HG03442 (cell line): ENCODE results near the gene MYZAP.
"Not testable (repeated sequence)": the region's sequence is repeated elsewhere in the genome, so short reads cannot be mapped to it uniquely, and the experiment has no call there.

ENCODE experiments used
- ATAC-seq: cut with Tn5 transposase; IDR thresholded peaks from one replicate; pipeline ENCODE4 v1.9.1; 2021; ENCODE audit warnings: mild to moderate bottlenecking, moderate library complexity; ENCODE audit not compliant: unreplicated experiment

MYZAP gene

DNA sequence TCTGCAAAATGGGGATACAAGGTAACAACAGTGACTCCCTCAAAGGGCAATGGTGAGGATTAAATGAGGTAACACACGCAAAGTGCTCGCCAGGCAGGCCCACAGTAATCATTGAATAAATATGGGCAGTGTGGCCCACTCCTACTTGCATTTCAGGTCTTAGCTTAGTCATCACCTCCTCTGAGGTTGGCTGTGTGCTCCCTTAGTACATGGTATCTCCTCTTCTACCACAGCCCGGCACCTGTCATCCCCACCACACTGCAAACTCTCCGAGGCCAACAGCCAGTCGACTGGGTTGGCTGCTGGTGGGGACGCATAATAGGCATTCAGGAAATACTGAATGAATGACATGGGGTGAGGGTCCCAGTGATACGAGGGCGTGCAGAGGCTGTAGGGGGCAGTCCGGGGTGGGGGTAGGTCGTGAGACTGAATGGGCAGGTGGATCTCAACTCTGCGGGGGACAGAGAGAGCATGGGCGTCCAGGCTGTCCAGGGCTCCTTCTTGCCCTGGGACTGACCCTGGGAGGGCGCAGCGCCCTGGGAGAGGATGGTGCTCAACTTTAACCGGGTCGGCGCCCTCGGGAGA is 375 bp upstream of the MYZAP start:
- no peak for ATAC-seq

DNA sequence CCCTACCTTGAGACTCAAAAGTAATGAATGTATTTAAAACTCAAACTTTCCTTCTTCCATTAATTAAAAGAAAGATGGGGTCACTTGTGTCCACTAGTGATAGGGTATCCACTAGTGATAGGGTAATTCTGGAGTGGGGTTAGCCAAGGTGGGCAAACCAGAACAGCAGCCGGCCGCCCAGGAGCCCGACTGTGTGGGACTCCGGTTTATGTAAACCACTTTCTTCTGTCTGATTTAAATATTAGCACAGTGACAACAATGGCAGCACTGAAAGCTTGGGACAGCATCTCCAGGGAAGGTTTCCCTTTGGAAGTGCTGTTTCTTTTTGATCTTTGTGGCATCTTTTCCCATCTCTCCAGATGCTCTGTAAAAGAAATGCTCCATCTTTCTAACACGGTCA is 722 bp downstream of the MYZAP start:
- ATAC-seq: no peak

DNA sequence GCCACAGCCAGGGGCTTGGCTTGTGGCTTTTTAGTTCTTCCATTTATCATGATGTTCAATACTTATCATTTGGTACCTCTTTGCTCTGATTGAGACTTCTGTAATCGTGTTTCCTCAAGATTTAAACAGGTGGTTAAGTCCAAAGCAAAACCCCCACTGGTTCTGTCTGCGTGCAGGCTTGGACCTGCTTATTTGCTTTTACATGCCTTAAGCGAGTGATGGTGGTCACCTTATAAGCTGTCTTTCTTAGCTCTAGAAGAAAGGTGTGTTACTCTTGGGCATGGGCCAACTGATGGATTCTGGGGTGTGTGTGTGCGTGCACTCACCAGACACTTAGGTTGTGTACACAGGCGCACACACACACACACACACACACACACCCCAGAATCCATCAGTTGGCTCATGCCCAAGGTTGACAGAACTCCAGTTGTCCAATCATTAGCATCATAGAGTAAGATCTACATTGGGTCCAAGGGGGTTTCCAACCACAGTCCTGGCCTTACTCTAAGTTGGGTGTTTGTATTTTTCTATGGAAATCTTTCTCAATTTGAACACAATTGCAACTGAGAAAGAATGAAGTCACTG is 1.2 kb downstream of the MYZAP start:
- ATAC-seq: no peak

DNA sequence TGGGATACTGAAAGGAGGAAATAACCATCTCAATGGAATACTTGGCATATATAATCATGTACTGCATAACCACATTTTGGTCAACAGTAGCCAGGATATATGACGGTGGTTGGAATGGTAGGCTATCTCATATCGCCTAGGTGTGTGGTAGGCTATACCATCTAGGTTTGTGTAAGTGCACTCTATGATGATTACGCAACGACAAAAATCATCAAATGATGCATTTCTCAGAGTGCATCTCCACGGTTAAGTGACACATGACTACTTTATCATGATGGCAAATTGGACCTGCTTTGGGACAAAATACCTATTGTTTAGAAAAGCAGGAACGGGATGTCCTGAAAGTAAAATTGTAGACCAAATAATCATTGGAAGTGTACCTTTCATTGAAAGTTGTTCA is 2.8 kb downstream of the MYZAP start:
- no peak for ATAC-seq

DNA sequence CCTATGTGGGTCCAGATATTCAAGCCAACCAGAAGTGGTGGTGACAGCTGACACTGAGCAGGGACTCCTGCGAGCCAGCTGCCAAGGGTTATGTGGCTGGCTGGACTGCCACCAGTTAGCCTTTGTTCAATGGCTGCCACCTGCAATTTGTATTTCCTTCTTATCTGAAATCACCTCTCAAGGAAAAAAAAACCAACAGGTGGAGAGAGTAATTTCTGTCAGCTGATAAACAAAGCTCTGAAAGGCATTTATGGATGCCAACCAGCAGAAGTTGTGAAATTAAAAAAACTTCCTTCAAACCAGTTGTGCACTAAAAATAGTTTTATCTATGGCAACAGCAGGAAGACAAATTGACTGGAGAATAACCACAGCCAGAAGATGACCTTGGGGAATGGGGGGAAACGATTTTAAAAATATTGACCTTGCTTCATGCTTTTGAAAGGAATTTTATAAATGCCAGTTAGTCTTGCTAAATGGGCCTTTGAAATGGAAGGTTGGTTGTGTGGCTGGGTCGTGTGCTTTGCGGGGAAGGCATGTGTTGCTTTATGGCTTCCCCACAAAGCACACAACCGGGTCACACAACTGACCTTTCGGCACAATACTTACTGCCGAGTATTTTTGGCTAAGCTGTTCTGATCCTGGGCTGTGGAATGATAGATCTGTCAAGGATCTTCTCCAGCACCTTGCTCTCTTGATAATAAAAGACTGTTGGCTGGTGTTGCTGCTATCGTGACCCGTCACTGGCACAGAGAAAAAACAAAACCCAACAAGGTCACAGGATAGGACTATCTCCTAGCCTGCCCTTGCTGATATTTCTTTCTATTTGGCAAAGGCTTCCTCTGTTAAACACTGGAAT is 3.5 kb downstream of the MYZAP start:
- no peak for ATAC-seq

DNA sequence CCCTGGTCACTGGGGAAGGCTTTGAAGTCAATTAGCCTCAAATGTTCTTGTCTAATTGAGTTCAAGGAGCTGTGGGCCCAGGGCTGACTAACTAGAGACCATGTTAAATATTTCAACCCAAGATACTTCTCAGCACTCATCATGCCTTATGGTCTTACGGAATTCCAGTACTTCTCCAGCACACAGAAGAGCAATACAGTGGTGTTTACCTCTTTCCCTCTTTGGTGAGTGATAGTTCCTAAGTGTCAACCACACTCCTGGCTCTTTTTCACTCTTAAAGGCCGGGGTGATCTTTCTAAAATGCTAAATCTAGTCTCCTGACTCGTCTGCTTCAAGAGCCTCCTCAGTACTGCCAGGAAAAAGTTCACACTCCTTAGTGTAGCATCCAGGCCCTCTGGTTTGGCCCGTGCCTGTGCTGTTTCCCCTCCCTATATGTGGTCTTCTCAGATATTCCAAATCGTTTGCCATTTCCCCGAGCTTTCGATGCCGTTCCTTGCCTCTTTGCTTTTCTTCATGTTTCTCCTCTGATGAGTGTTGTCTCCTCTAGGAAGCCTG is 4.7 kb downstream of the MYZAP start:
- no peak for ATAC-seq

DNA sequence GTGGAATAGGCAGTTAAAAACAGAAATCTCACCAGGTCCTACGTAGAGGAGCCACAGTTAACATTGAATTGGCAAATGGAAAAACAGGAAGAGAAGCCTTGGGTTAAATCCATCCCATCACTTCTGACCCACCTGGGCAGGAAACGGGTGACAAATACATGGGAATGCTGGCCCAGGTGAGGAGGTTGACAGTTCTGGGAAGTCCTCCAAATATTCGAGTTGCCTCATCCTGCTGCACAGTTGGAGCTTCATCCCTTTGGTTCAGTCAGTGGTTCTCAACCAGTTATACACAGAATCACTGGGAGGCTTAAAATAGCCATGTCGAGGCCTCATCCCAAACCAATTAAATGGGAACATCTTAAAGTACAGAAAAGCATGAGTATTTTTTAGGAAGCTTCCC is 5.3 kb downstream of the MYZAP start:
- no peak for ATAC-seq

DNA sequence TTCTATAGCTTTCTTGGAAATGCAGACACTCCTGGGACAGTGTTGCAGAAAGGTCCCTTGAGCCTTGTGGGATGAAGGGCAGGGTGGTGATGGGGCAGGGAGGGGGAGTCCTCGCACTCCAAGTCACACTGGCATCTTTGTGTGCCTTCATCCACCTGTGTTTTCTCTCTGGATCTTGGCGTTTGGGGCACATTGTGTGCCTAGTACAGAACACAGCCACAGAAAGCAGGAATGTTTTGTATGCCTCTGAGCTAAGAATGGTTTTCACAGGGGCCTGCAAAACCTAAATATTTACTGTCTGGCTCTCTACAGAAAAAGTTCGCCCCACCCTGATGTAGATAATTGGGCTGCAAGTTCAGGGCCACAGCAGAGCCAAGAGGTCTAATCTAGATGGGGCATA is 5.7 kb downstream of the MYZAP start:
- no peak for ATAC-seq

DNA sequence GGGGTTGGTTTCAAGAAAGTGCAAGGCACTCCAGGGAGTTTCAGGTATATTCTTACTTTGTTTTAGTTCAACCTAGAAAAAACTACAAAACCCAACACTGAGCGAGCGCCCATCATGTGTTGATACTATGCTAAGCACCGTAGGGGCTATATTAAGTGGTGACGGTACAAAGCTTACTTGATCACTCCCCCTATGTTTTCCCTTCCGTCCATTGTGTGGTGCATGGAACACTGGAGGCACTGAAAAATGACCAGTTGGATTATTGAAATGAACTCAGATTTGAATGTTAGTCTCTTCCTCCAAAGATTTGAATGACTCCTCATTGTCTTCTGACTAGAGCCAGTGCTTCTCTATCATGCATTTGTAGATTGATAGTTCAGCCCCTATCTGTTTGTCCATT is 6.6 kb downstream of the MYZAP start:
- ATAC-seq: no peak

DNA sequence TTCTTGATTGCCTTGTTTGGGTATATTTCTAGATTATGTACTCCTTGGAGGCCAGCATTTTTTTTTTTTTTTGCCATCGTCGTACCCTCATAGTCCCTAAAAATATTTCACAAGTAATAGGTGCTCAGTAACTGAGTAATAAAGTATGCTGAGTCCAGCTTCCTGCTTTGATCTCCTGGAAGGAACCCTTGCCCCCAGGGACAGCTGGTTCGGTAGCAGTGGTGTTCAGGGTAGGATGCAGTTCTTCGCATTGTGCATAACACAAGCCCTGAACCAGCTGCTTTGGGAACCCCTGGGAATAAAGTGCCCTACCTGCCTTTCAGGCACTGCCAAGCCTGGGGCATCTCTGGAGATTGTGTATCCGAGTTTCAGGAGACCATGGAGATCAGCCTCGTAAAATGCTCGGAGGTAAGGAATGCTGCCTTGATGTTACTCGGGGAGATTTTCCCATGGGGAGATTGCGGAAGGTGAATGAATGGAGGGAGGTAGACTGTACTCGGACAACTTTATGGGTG is 7.6 kb downstream of the MYZAP start:
- no peak for ATAC-seq

DNA sequence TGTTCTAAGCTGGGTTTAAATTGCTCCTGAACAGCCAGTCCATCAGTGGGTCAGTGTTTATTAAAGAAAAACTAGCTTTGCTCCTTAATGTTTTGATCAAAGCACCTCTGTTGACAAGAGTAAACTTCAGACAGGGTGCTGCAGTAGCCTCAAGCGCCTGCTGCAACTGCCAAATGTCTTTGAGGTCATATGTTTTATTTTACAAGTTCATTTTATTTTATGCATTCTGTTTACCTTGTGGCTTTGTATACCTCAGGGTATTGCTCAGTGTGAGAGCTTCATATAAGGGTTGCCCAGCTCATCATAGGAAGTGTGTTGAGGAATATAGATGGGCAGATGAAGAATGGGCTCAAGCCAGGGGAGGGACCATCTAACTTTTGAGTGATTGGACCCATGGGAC is 8.5 kb downstream of the MYZAP start:
- no peak for ATAC-seq

DNA sequence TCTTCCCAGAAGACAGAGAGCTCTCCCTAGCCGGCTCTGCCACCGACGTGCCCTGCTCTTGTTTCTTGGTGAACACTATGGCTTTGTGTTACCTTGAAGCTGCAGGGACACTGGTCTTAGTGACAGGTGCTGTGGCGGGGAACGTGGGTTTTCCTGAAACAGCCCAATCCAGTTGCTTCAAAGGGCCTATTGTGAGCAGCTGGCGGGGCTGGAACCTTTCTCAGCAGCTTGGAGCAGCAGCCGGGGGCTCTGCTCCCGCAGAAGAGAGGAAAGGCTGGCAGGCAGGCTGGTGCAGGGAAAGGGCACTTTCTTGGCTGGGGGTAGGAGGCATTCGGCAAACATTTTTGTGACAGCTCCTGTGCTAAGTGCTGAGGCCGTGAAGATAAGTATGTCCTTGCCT is 12.8 kb downstream of the MYZAP start:
- no peak for ATAC-seq

DNA sequence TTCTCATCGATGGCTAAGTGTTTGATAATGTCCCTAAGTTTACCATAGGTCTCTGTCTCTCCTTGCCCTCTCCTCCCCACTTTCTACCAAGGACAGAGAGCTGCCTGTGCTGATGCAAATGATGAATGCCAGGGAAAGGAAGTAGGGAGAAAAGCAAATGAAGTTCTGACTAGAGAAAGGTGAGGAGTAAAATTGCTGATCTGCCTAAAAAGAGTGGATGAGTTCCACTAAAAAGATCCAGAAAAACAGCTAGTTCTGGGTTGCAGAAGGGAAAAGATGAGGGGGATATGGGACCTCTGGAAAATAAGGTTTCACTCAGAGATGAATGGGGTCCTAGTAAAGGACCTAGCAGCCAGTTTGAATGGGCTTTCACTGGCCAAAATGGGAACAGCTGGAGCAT is 13.8 kb downstream of the MYZAP start:
- no peak for ATAC-seq

DNA sequence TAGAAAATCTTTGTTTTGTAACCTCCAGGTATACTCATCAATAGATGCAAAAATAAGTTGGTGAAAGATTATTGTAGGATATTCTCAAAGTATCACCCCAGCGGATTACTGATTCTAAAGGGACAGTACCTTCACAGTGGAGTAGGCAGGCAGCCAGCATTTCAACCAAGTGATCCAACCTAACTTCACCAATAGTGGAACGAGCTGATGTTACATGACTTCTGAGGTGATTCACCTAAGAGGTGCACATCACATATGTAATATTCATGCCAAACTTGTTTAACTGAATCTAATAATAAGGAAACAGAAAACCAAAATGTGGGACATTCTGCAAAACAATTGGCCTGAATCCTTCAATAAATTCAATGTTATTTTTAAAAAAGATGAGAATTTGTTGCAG is 14.3 kb downstream of the MYZAP start:
- no peak for ATAC-seq

DNA sequence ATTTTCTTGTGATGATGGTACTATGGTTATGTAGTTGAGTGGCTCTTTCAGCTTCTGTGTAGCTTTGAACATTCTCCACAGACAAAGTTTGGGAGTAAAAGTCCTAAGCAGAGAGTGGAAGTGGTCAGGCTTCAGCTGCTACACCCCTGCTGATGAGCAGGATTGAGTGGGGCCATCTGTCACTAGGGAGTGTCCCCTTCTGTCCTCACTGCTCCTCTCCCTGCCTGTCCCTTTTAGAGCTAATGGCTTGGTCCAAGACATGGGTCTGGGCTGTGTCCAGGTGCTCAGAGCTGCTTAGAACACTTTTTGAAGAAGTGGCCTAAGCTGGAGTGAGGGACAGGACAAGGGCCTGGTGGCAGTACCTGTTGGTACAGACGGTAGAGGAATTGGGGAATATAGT is 15.1 kb downstream of the MYZAP start:
- ATAC-seq: no peak

DNA sequence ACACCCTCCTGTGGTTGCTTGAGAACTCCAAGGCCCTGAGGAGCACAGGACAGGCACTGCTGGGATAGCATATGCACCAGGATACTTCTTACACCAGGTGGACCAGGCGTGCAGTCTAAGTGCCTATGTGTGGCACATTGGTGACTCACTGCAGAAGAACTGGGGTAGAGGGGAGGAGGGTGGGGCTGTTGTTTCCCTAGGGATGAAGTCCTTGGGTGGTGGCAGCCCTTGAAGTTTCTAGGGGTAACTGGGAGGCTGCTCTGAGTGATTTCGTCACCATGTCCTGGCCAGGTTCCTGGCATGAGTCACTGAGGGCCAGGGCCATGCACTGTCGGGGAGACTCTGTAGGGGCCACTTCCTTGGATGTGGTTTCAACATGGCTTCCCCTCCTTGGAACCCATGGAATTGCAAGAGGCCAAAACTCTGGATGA is 15.9 kb downstream of the MYZAP start:
- no peak for ATAC-seq

DNA sequence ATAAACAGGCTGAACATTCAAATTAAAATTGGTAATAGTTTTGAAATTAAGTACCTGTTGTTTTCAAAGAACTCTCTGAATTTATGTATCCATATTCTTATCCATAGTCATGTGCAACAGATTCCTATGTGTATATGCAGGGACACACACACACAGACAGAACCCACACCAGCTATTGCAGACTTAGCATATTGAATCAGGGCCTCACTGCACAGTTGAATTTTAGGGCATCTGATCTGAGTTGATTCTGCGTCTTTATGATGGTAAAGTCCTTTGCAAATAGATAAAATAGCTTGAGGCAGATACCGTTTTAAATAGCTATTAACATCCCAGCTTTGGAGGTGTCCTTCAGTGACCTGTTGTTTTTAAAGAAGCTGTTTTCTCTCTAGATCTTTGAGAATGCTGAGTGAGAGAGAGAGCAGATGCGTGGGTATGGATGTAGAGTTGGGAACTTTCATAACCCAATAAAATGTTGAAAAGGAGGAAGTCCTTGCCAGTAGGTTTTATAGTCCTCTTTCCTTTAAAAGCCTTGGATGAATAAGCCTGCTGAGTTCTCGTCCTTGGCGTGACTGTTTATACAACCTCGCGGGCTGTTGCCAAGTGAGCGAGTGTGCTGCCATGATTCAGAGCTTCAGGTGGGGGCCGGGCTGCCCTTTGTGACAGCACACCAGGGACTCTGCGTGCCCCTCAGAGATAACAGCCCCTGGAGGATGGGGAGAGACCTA is 18.3 kb downstream of the MYZAP start:
- ATAC-seq: no peak

DNA sequence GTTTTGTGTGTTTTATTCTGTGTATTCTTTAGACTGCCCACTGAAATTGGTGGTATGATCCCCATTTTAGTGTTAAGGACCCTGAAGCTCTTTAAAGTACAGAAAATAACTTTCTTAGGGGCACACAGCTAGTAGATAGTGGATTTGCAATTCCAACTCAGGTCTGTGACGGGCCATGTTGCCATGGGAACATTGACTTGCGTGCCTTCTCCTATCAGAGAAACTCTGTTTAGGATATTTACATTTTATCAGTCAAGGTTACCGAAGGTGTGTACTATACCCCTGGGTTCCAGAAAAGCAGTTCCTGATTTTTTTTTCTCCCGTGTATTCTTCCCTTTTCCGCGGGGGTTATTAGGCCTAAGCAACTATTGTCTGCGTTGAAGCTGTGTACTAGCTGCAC is 19.4 kb downstream of the MYZAP start:
- no peak for ATAC-seq

DNA sequence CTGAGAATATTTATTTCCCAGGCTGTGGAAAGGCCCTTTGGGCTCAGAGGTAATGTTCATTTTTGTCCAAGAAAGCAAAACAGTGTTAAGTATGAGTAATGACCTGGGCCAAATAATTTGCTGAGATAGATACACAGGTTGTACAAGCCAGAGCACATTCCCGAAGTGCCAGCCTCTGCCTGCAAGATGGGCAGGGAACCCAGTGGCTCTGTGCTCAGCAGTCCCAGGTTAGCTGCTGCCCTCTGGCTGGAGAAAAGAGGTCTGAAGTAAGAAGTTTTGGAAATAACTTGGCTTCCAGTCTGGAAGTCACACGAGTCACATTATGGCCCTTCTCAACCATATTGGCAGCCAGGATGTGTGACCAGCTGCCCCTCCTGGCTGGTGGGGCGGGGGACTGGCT is 20.2 kb downstream of the MYZAP start:
- no peak for ATAC-seq

DNA sequence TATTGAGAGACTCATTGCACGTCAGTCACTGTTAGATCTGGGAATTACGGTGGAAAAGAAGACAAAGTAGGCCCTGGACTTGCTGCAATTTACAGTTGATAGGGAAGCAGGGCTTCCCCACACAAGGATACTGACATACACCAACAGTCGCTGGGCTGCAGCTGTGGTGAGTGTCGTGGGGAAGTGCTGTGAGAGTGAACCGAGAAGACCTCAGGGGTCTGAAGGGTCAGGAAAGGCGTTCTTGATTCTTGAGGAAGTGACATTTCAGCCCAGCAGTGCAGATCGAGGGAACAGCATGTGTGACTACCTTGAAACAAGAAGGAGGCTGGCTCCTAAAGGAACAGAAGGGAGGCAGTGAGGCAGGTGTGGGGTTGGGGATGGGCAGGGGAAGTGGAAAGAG is 22.5 kb downstream of the MYZAP start:
- ATAC-seq: no peak

DNA sequence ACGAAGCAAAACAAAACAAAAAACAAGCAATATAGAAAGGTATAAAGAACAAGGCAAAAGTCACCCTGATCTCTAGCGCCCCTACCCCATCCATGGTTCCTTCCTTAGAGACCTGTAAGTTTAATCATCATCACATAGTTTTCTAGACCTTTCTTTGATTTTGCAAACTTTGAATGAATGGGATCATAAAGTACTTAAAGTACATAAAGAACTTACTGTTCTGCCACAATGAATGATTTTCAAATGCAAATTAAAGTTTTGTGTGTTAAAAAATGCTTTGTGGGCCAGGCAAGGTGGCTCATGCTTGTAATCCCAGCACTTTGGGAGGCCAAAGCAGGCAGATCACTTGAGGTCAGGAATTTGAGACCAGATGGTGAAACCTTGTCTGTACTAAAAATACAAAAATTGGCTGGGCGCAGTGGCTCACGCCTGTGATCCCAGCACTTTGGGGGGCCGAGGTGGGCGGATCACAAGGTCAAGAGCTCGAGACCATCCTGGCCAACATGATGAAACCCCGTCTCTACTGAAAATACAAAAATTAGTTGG is 24.3 kb downstream of the MYZAP start:
- ATAC-seq: not testable (repeated sequence)
